ENCODE data around the gene ZNF860.

ZNF860 gene

DNA sequence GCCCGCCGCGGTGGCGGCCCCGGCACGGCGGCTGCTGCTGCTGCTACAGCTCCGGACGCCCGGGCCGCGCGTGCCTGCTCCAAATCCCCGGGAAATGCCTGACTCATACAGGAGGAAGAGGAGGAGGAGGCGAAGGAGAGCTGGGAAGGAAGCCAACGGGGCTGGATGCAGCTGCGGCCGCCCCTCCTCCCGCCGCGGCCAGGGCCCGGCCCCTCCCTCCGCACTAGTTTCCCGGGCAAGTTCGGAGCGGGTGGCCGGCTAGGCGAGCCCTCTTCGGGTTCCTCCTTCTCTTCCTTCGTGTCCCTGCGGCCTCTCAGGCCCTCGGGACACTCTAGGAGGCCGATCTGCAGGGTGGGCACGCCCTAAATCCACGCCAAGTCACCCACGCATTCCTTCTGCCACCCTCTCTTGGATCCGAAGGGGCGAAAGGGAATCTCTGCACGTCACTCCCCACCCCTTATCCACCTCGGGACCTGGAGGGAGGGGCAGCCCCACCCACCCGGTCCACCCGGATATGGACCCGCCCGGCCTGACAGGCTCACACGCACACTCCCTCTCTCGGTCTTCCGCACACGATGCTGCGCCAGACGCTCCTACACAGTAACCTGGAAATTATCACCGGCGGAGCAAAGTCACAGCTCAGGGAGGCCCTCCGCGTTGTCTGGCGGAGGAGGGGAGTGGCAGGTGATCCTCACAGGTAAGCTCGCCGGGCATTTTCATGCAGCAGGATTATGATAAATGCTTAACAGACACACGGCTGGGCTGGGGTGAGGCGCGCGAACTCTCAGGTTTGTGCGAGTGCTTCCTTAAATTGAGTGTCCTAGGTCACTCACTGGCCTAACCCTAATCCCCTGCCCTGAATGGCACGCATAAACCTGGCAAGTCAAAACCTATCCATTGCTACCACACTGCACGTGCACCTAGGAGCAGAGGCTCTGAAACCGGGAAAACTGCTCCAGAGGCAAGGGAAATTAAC, at the start of gene ZNF860, which contains the start of gene OSBPL10:
ZNF860 (plus strand) TSS at position 545 of the 976 bp plus-strand sequence. CDS start 7,330 bp downstream, outside the sequence.
OSBPL10 (minus strand) TSS at position 57 of the 976 bp plus-strand sequence. CDS start 83 bp downstream, outside the sequence.
- peak; percentile 66 for DNase-seq (ENCODE audit: low spot score)

DNA sequence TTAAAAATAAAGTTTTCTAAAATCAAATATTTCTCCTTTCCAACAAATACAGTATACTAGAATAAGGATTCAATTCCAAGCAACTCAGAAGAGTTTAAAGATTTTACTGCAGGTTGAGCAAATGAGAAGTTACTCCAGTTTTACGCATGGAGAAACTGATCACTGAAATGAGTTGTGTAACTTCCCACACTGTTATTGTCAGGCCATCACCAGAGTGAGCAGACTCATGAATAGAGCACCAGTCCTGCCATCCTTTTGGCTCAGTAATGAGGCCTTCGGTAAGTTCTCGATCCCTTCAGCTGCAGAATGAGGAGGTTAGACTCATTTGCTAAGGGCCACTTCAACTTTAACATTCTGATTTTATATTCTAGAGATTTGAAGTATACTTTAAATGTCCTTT, 48.6 kb upstream of the ZNF860 start:
- no peak for DNase-seq (ENCODE audit: low spot score)

GRCh38 chr3:31934018-31934417, 47.5 kb upstream of the ZNF860 start:
- DNase-seq (ENCODE audit: low spot score) = no peak

GRCh38 chr3:31934866-31935265, 46.7 kb upstream of the ZNF860 start:
- no peak for DNase-seq (ENCODE audit: low spot score)

DNA sequence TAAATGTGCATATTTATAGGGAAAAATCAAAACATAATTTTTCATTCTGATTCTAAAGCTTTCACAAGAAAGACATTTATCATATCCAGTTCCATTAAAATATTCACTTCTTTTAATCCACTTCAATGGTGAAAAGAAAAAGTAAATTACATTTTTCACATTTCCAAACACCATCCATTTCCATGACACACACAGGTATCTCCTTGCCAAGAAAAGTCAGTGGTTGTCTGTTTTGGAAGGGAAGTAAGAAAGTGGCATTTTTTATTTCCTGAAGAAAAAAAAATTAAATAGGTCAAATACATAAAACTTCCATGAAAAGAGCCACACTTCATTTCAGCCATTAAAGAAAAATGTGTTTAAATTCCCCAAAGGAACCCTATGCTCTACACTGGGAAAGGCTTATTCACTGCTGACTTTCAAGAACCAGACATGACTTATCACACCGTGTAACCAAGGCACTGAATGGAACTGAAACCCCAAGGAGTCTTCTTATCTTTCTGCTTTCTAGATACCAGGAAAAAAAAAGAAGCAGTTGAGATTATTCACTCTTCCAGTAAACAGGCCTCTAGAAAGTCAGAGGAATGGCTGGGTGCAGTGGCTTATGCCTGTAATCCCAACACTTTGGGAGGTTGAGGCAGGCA, 45.0 kb upstream of the ZNF860 start:
- DNase-seq (ENCODE audit: low spot score) = no peak

DNA sequence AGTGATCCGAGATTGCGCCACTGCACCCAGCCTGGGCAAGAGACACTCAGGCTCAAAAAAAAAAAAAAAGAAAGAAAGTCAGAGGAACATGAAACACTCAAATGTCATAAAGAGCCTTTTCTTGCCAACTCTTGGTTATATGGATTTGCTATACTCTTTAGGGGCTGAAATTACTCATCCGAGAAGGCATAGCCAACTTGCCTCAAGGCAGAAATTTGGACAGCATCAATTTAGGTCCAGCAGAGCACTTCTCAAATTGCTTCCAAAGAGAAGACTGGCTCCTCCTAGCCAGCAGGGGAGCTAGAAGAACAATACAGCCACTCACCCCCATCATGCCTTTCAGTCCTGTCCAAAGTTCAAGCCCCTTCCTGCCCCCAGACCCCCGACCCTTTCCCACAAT, 44.3 kb upstream of the ZNF860 start:
- DNase-seq (ENCODE audit: low spot score) = no peak

DNA sequence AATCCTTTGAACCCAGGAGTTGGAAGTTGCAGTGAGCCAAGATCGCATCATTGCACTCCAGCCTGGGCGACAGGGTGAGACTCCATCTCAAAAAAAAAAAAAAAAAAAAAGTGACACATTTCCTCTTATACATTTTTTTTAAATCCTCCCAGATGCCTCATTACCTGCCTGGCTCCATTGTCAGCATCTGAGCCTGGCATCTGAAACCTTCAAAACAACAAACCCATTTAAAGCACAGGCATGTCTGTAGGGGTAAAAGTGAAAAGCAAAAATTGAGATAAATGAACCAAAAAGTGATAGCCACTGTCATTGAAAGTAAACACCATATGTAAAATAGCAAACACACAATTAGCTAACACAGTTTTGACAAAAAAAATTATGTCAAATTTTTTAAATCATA, 39.1 kb upstream of the ZNF860 start:
- DNase-seq (ENCODE audit: low spot score) = no peak

- DNase-seq (ENCODE audit: low spot score) = no peak
These were observed 38.5 kb upstream of the ZNF860 start for GRCh38 chr3:31943041-31943440.

DNA sequence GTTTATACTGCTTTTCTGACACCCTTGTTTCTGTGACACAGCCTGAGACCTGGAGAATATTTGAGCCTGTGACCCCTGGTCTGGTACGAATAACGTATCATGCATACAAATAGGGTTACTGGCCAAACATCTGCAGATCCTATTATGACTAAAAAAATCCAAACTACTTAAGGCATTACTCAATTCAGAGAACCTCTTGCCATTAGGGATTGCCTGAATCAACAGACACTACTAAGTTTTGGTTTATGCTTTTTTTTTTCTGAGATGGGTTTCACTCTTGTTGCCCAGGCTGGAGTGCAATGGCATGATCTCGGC, 35.9 kb upstream of the ZNF860 start:
- DNase-seq (ENCODE audit: low spot score) = no peak

DNA sequence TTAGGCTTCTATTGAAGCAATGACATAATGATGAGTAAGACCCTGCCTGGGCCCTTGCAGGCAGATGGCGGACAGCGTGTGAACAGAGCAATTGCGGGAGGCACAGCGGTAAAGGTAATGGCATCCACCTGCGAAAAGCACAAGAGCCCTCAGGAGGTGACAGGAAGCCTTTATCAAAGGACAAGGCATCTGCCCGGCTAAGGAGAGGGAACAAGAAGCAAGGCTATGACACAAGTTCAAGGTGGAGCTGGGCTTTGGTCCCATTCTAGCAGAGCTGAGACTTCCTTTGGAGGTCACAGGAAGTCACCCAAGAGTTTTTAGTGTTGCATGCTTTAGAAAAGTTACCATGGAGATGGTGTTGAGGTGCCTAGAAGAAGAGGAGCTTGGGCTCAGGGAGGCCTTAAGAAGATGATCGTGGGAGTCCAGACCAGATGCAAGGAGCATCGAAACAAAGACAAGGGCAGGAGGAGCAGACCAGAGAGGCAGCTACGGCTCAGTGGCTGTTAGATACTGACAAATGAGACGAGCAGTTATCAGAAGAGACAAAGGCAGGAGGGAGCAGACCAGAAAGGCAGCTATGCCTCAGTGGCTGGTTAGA, 35.0 kb upstream of the ZNF860 start:
- DNase-seq (ENCODE audit: low spot score) = no peak

GRCh38 chr3:31947162-31947561, 34.4 kb upstream of the ZNF860 start:
- DNase-seq (ENCODE audit: low spot score) = no peak

DNA sequence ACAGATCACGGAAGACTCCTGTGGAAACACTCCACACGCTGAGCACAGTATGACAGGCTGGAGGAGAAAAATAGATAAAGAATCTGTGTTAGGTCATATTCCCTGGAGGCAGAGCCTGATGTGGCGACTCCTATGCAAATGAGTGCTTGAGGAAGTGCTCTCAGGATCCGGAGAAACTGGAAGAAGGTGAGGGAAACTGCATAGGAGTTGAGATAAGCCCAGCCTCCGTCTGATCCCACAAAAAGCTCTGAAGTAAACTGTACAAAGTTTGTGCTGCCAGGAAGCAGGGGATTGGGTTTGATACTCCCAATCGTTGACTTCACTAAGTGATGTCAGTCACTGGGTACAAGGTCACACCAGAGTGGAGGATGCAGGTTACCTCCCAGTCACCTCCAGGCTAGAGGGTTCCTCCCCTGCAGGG, 33.9 kb upstream of the ZNF860 start:
- no peak for DNase-seq (ENCODE audit: low spot score)

DNA sequence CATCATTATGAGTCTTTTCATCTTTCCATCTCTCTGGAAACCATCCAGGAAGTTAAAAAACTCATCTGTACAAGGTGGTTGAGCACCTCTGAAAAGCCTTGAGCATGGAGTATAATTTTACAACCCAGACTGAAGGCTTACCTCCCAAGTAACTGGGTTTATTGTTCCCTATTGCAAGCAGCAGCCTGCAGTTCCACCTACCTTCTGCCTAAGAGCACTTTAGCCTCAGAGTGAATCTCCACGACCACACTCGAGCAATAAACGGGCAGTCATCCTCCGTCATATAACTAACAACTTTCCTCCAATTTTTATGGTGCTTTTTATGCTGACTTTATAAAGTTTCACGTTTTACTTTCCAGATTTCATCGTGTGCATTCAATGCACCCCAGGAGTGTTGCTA, 33.3 kb upstream of the ZNF860 start:
- no peak for DNase-seq (ENCODE audit: low spot score)

DNA sequence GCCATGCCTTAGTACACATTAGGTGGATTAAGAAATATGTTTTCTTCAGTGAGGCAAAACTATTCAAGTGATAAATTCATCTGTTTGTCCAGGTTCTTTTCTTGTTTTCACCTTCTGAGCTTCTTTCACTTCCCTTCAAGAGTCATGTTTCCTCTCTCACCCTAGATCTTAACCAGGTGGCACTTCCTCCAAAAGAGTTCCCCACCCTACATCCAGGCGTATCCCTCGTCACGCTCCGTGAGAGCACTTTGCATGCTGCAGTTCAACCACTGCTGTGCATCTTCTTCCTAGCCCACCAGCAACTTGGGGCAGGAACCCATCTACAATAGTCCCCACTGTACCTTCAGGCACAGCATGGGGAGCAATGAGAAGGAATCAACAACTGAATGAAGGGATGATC, 29.3 kb upstream of the ZNF860 start:
- peak; percentile 83 for DNase-seq (ENCODE audit: low spot score)

DNA sequence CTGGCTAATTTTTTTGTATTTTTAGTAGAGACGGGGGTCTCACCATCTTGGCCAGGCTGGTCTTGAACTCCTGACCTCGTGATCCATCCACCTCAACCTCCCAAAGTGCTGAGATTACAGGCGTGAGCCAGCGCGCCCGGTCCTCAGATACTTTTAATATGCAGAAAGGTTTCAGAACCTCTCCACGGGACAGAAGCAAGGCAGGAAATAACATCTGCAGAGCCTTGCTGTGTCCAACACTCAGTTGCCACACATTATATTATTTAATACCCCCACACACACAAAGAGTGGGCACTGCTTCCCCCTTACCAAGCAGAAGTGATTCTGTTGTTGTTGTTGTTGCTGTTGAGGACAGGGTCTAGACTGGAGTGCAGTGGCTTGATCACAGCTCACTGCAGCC, 28.5 kb upstream of the ZNF860 start:
- DNase-seq (ENCODE audit: low spot score) = peak; percentile 36

- DNase-seq (ENCODE audit: low spot score) = no peak
These were observed 27.9 kb upstream of the ZNF860 start for GRCh38 chr3:31953636-31954035.

GRCh38 chr3:31955581-31955980, 26.0 kb upstream of the ZNF860 start:
- DNase-seq (ENCODE audit: low spot score) = no peak

- DNase-seq (ENCODE audit: low spot score) = no peak
These were observed 24.4 kb upstream of the ZNF860 start for GRCh38 chr3:31957106-31957505.

- DNase-seq (ENCODE audit: low spot score) = no peak
These were observed 22.8 kb upstream of the ZNF860 start for GRCh38 chr3:31958701-31959152.

GRCh38 chr3:31959251-31959650, 22.3 kb upstream of the ZNF860 start:
- DNase-seq (ENCODE audit: low spot score) = no peak

- no peak for DNase-seq (ENCODE audit: low spot score)
These were observed 21.4 kb upstream of the ZNF860 start for GRCh38 chr3:31959951-31960792.

Measured in germinal center (tissue), 1 donor.